Stimulated activated CD4-positive, alpha-beta T cell treated with anti-CD3 and anti-CD28 coated beads, Interleukin-2, amount 100 ng/mL, for 4 hours (primary cell): Measurements from ENCODE around the gene UTP14C.
"Not testable (repeated sequence)": the region's sequence is repeated elsewhere in the genome, so short reads cannot be mapped to it uniquely, and the experiment has no call there.

Experiments
- DNase-seq: peaks from one replicate; pipeline ENCODE4 v3.0.0-alpha.2; 2020; ENCODE audit warnings: low read depth

Gene UTP14C

DNA sequence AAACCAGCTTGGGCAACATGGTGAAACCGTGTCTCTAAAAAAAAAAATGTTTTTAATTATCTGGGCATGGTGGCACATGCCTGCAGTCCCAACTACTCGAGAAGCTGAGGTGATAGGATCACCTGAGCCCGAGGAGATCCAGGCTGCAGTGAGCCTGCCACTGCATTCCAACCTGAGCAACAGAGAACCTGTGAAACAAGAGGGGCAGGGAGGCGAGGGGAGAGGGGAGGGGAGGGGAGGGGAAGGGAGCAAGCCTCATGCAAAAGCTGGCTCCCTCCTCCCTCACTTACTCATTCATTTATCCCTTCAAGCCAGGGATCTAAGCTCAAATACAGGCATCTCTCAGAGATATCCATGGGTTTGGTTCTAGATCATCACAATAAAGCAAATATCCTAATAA, 22.1 kb upstream of the UTP14C start:
- no peak for DNase-seq

DNA sequence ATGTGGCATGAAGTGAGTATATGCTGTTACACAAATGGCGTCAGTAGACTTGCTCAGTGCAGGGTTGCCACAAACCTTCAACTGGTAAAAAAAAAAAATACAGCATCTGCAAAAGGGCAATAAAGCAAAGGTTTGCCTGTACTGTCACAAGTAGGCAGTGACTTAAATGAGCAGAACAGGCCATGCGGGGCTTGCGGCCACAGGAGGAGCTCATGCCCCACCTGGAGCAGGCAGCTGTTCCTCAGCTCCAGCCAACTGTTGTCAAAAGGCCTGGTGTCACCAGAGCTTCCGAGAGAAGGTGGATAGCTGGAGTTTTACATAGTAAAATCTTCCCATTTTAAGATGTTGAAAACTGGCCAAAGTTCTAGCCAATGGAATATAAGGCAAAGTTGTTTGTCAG, 20.9 kb upstream of the UTP14C start:
- no peak for DNase-seq

DNA sequence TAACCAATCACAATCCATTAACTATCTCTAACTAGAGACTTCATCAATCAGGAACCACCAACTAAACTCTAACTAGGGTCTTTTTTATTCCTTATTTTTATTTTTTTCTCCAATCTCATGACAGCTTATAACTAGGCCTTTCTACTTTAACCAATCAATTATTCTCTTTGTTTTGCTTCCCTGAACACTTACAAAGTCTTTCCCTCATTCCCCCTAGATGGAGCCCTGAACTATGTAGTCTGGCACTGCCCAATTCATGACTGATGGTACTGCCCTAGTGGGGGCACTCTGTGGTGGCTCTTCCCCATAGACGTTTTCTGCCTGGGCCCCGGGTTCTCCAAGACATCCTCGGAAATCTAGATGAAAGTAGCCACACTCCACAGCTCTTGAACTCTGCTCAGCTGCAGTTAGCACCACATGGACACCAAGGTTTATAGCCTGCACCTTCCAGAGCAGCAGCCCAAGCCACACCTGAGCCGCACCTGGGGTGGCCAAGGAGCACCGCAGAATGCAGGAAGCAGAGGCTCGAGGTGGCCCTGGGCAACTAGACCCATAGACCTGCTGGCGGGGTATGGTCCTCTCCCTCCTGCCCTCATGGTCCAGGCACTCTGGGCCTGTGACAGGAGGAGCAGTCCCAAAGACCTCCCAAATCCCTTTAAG, 19.9 kb upstream of the UTP14C start:
- no peak for DNase-seq

DNA sequence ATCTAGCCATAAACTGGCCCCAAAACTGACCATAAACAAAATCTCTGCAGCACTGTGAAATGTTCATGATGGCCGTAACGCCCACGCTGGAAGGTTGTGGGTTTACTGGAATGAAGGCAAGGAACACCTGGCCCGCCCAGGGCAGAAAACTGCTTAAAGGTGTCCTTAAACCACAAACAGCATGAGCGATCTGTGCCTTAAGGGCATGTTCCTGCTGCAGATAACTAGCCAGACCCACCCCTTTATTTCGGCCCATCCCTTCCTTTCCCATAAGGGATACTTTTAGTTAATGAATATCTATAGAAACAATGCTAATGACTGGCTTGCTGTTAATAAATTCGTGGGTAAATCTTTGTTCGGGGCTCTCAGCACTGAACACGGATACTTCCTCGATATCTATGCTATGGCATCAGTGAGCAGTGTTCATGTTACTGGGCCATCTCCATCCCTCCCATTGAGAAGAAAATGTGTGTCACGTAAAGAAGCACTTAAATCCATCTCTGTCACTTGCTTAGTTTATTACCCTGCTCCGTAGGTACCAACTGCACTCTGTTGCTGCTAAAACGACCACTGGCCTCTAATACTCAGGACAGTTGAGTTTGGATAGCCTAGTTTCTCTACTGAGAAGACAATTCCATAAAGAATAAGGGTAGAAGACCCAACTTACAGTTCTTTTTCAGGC, 18.5 kb upstream of the UTP14C start:
- no peak for DNase-seq

DNA sequence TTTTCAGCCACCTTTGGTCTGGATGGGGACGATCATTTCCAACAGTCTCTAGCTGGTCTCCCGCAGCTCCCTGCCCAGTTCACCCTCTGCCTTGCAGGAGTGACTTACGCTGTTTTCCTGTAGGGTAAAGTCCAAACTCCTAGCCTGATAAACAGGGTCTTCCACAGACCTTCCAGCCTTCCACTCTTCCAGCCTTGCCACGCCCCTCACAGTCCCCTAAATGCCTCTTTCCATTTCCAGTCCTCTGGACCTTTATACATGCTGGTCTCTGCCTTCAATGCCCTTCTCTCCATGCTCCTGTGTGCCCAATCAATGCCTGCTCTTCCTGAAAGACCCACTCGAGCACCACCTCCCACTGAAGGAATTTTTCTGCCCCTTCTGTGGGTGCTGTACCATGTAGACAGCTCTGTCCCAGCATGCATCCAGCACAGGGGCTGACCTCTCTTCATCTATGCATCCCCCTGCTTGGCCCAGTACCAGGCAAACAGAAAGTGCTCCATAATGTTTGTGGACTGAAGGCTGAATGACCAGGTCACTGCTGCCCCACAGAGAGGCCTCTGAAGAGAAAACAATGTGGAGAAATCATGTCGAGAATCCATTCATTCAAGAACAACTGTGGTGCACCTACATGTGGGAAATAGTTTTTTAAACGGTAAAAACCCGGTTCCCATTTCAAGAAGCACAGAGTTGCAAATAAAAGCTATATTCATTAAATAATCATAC, 17.8 kb upstream of the UTP14C start:
- DNase-seq, result no peak

DNA sequence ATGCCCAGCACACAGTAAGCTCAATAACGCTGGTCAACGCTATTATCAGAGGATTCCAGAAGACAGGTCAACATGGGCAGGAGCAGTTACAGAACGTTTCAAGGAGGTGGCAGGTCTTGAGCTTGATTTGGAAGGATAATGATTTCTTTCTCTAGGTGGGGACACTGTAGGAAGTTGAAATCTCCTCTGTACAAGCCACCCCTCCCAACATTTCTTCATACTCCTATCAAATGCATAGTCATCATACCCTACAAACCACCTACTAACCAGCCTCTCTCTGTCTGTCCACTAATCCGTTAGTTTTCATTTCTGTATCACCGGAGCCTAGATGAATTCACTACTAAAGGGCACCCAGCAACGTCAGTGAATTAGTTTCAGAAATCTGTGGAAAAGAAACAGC, 14.5 kb upstream of the UTP14C start:
- DNase-seq, result no peak

DNA sequence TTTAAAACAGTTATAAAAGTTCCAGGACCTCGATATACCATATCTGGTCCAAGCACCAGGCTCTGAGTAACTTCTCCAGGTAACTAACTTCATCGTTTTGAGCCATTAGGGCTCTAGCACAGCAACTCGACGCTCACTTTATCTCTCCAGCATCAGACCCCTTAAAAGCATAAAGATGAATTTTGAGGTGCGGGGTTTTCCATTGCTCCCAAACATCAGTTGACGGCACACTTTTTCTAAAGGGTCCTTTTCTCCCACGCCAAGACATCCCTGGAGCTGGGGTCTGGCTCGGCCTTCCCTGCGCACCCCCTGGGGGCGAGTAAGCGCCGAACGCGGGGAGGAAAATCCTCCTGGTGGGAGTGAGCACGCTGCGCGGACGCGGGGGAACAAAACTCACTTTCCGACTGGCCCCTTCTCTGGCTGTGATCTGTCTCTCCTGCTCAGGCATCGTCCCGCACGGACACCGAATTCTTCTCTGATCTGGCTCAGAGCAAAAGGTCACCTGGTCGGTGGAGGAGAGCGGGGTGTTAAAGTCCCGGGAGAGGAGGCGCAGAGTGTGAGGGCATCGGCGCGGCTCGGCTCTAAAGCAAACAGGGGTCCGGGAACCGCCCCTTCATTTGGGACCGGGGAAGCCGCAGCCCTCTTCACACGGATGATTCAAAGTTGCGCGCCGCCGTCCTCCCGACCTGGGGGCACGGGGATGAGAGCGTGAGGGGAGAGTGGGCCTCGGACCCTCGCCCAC, 13.4 kb upstream of the UTP14C start, which contains the start of gene ATP7B:
Gene ATP7B (minus strand): TSS at position 561 of the 742 bp plus-strand sequence. CDS start 113 bp downstream, at position 448.
- peak; percentile 1 for DNase-seq

DNA sequence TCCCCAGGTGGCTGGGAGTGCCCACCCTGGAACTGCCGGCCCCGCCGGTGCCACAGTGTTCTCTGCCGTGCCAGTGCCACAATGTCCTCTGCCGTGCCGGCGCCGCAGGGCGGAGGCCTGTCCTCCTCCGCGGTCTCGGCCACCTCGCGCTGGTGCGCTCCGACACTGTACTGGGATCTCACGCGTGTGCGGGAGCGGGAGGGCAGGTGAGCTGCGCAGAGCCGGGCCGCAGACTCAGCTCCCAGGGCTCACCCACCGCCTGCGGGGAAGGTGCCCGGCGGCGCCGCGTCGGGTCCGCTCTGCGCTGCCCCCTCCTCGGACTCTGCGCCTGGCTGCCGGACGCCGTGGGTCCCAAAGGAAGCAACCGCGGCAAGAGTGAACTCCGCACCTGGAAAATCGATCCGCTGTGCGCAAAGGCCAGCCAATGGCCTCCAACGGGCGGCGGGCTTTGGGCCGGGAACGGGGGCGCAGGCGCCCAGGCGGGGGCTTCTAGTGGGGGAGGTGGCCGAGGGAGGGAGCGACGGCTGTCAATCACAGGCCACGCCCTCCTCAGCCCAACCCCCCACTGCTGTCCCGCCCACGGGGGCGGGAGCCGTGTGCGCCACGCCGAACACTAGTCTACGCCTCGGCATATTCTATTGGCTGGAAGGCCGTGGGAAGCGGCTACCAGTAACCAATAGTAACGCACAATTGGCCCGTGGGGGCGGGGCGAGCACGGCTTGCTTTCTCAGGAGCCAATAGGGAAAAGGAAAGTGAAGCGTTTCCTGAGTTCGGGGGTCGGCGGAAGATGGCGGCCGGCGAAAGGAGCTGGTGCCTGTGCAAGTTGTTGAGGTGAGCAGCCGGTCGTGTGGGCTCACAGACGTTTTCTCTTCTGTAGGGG, 12.6 kb upstream of the UTP14C start, which contains the start of gene ALG11:
Gene ALG11 (plus strand): TSS at position 767 of the 880 bp plus-strand sequence. CDS start 21 bp downstream, at position 788.
- DNase-seq, result peak; percentile 100

DNA sequence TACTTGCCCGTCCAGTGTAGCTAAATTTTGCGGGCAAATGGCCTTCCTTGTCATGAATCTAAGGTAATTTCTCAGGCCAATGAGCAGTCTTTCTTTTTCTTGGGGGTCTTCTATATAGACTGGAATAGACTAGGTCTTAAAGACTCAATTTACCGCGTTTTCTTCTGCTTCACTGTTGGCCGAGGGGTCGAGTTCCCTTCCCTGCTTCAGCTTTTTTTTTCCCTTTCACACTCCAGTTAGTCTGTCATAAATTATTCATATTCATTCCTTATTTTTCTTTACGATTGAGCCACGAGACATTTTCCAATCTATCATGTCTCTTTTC, 12.0 kb upstream of the UTP14C start:
- DNase-seq, result no peak

DNA sequence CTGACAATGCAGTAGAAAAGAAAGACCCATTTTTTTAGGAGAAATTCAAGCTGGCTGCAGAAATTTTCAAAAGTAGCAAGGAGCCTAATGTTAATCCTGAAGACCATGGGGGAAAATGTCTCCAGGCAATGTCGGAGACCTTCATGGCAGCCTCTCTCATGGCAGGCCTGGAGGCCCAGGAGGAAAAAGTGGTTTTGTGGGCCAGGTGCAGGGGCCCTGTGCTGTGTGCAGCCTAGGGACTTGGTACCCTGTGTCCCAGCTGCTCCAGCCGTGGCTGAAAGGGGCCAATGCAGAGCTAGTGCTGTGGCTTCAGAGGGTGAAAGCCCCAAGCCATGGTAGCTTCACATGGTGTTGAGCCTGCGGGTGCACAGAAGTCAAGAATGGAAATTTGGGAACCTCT, 8.2 kb upstream of the UTP14C start:
- DNase-seq, result no peak

DNA sequence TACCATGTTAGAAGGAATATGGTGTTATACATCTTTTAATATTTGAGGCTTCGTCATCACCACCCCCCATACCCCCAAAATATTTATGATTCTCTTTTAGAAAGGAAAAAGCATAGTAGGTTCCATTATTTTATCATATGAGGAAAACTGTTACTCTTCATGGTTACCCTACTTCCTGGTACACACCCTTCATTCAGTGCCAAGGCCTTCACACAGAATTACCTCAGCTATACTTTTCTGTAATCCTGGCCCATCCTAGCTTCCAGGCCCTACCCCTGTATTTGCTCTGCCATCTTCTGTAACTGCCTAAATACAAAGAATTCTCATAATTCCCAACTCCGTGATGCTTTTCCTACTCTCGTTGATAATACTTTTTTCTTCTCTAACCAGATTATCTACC, 4.3 kb upstream of the UTP14C start:
- DNase-seq, result no peak

DNA sequence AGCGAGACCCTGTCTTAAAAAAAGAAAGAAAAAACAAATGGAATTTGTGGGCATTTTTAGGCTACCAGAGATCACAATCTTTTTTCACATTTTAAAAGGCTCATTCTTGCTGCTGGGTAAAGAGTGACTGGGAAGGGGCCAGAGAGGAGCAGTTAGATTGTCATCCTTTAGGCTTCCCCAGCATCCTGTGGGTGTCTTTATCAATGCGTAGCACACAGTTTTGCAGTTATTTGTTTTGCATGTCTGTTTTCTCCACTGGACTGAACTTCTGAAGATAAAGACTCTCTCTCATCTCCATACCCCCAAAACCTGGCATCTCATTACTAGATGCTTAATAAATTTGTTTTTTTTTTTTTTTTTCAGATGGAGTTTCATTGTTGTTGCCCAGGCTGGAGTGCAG, 2.1 kb upstream of the UTP14C start:
- no peak for DNase-seq

DNA sequence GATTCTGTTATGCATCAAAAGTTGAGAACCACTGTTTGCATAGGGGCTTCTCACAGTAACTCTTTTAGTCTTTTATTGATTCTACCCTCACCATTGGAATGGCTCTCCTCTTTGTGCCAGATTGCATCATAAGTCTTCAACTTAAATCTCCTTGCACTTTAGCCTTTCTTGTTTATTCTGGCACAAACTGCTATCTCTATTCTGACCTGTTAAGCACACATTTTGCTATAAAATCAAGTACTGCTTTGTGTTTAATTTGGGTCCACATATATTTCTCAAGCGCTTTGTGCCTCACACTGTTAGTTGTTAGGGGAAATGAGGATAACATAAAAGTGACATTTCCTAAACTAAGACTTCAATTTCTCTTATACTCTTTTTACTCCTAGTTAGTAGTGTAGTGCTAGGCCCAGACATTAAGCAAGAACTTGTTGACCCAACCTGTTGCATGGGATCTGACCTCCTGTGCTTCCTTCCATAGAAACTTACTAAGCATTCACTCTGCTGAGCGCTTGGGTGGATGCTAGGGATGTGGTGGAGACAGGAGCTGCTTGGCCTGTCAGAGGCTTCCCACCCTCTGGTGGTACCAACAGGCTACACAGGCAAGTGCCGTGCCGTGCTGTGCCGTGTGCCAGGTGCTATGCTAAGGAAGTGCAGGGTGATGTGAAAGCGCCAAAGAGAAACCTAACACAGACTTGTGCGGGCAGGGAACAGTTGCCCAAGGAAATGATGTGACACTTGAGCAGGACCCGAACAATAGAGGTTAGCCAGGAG, 1.2 kb downstream of the UTP14C start:
- DNase-seq, result no peak

DNA sequence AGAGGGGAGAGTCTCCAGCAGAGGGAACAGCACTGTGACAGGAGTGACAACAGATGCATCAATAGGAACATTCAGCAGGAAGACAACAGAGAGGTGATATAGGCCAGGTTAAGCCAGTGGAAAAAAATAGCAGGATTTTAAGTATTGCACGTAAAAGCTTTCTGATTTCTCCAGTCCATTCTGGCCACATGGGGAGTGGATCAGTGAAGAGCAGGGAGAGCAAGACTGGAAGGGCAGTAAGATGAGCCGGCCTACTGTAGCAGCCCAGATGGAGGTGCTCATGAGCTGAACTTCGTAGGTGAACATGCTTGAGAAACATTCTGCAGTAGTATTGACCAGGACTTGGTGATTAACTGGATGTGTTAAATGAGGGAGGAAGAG, 1.7 kb downstream of the UTP14C start:
- DNase-seq, result no peak

DNA sequence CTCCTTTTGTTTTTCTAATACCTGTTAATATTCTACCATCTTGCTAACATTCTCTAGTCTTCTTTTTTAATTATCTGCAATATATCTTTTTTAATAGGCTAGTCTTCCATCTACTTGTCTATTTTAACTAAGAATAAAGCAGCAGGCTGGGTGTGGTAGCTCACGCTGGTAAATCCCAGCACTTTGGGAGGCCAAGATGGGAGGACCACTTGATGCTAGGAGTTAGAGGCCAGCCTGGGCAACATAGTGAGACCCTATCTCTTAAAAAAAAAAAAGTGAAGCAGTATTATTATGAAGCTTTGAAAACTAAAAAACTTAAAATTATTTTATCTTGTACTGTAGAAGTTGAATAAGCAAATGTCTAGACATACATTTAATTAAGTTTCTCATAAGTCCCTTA, 3.3 kb downstream of the UTP14C start:
- no peak for DNase-seq

DNA sequence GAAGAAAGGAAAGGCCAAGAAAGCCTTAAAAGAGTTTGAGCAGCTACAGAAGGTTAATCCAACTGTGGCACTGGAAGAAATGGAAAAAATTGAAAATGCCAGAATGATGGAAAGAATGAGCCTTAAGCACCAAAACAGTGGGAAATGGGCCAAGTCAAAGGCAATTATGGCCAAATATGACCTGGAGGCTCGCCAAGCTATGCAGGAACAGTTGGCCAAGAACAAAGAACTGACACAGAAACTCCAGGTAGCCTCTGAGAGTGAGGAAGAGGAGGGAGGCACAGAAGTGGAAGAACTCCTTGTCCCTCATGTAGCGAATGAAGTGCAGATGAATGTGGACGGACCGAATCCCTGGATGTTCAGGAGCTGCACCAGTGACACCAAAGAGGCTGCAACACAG, 5.1 kb downstream of the UTP14C start:
- no peak for DNase-seq

DNA sequence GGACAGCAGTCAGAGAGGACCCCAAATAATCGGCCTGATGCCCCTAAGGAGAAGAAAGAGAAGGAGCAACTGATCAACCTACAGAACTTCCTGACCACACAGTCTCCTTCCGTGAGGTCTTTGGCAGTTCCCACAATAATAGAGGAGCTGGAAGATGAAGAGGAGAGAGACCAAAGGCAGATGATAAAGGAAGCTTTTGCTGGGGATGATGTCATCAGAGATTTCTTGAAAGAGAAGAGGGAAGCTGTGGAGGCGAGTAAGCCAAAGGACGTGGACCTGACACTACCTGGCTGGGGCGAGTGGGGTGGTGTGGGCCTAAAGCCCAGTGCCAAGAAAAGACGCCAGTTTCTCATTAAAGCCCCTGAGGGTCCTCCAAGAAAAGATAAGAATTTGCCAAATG, 5.9 kb downstream of the UTP14C start:
- DNase-seq, result not testable (repeated sequence)

DNA sequence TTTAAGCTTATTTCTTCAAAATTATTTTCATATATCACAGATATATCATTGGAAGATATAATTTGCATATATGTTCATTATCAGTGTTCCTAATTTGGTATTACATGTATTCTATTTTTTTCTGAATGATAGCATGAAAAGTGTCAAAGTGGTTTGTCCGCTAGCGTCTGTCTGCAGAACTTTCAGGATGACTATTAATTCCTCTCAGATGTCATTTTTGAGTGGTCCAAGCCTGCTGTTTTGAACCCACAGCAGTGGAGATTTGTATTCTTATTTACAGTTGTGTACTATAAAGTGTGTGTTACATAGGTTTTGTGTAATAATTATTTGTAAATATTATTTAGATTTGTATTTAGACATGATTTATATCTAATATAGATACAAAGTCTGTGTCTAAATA, 8.5 kb downstream of the UTP14C start:
- DNase-seq, result no peak

DNA sequence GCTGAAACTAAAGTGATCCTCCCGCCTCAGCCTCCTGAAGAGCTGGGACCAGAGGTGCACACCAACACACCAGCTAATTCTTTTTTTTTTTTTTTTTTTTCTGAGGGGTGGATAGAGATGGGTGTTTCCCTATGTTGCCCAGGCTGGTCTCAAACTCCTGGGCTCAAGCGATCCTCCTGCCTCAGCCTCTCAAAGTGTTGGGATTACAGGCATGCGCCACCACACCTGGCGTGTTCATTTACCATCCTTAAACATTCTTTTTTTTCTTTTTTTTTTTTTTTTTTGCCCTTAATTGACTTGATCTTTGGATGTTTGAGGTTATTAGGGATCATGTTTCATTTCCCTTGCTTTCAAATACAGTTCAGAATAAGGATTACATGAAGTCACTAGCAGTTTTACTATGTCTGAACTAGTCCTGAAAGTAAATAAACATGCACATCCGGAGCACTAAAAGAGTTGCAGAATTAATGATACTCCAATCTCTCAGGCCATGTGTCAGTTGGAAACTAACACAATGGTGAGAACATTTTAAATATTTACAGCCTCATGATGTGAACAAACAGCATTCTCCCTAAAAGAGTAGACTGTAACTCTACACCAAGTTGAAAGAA, 10.2 kb downstream of the UTP14C start:
- no peak for DNase-seq

DNA sequence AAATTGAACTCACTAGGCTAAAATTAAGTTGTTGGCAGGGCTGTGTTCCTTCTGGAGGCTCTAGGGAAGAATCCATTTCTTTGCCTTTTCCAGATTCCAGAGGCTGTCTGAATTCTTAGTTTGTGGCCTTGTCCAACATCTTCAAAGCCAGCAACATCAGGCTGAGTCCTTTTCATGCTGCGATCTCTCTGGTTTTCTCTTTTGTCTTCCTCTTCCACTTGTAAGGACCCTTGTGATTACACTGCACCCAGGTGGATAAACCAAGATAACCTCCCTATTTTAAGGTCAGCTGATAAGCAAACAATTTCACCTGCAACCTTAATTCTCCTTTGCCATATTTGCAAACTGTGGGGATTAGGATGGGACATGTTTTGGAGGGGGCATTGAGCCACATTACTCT, 11.5 kb downstream of the UTP14C start:
- no peak for DNase-seq
